Ovary (tissue), 3 donors: ENCODE measurements around the gene MALRD1.

Experiments used
- CTCF ChIP-seq, 3 donors: fragments of 450-650 bp in 2 of 3; fragments of 200-600 bp in 1 of 3; IDR thresholded peaks; one replicate each; pipeline versions ENCODE4 v1.5.1 to v1.8.0; 2016 to 2022; ENCODE audit warnings: antibody characterized with exemption in 3 of 3, mild to moderate bottlenecking in 1 of 3
- POLR2A ChIP-seq: fragments of 450-650 bp; IDR thresholded peaks from one replicate; pipeline ENCODE4 v1.6.1; 2017; ENCODE audit warnings: antibody characterized with exemption, mild to moderate bottlenecking, moderate library complexity
- donor health status: DM: no; HTN: no; CAD: no.

GRCh38 chr10:19656420-19657042 lies 607.9 kb downstream of the MALRD1 start:
- TF ChIP-seq CTCF (IDR thresholded peaks at IDR 0.05) (no peak), POLR2A (no peak)
